ENCODE measurements around the gene UBL4B. TPM values are rescaled to one million over a fixed set of nuclear protein-coding genes. Genes with fewer than 3 reads are reported as not detected.

UBL4B gene
- total RNA-seq = under 1 TPM in 1 of 4 donors, not detected in 3; 0.16 TPM

- in situ Hi-C loops (cut with MboI; ENCODE audit: low sequenced_read_pairs in 4 of 4) = no loop called here
- Histone ChIP-seq H3K9me3 (no peaks in the 10 kb centered on the region), H3K27ac (no peak within 1 kb of the TSS), H3K4me3 (no peak within 1 kb of the TSS), H3K4me1 (no peaks in the 10 kb centered on the region), H3K27me3 (peaks cover 0 to 7% (median 0%) of the 10 kb centered on the region in 3 donors), H3K36me3 (no peaks in the 10 kb centered on the region)
- no peak for ATAC-seq
- intact Hi-C loops (cut with DNase I; ENCODE audit: low total_unique reads) = no loop called here
- no peak for DNase-seq
- TF ChIP-seq POLR2A (IDR thresholded peaks at IDR 0.05) = no peak
- TF ChIP-seq CTCF (IDR thresholded peaks at IDR 0.05 in 4 of 5, conservative IDR thresholded peaks at IDR 0.05 in 1 of 5) = no peak
Measured at GRCh38 chr1:110112143-110112542, at the start of gene UBL4B. UBL4B (plus strand) TSS chr1:110112443; CDS start chr1:110112535, 92 bp downstream.

GRCh38 chr1:110062612-110063011 is 49.6 kb upstream of the UBL4B start:
- ATAC-seq = no peak
- Histone ChIP-seq H3K4me3 (no peak overlapping the region), H3K36me3 (peaks cover 0 to 5% of the 10 kb centered on the region in 2 donors), H3K9me3 (no peaks in the 10 kb centered on the region), H3K27me3 (peaks cover 11% of the 10 kb centered on the region in 3 donors), H3K4me1 (no peaks in the 10 kb centered on the region), H3K27ac (no peak overlapping the region)
- in situ Hi-C loops (cut with MboI; ENCODE audit: low sequenced_read_pairs in 4 of 4) = no loop called here
- intact Hi-C loops (cut with DNase I; ENCODE audit: low total_unique reads) = no loop called here
- DNase-seq = no peak
- TF ChIP-seq CTCF (IDR thresholded peaks at IDR 0.05 in 4 of 5, conservative IDR thresholded peaks at IDR 0.05 in 1 of 5) = no peak
- no peak for TF ChIP-seq POLR2A (IDR thresholded peaks at IDR 0.05)

GRCh38 chr1:110063781-110064180 is 48.5 kb upstream of the UBL4B start:
- peaks cover 0 to under 1% of the 10 kb centered on the region in 2 donors for H3K36me3 ChIP-seq
- no peak overlapping the region for H3K4me3 ChIP-seq
- intact Hi-C loops (cut with DNase I; ENCODE audit: low total_unique reads) = no loop called here
- in situ Hi-C loops (cut with MboI; ENCODE audit: low sequenced_read_pairs in 4 of 4) = no loop called here
- no peak overlapping the region for H3K27ac ChIP-seq
- ATAC-seq = no peak
- H3K9me3 ChIP-seq = no peaks in the 10 kb centered on the region
- no peak for TF ChIP-seq POLR2A (IDR thresholded peaks at IDR 0.05)
- TF ChIP-seq CTCF (IDR thresholded peaks at IDR 0.05 in 4 of 5, conservative IDR thresholded peaks at IDR 0.05 in 1 of 5) = no peak
- peaks cover 23% of the 10 kb centered on the region in 3 donors for H3K27me3 ChIP-seq
- H3K4me1 ChIP-seq = peaks cover 0 to 4% of the 10 kb centered on the region in 2 donors
- DNase-seq = no peak

- intact Hi-C loops (cut with DNase I; ENCODE audit: low total_unique reads) (no loop called here), in situ Hi-C loops (cut with MboI; ENCODE audit: low sequenced_read_pairs in 4 of 4) (no loop called here)
- Histone ChIP-seq H3K27me3 (peaks cover 33% of the 10 kb centered on the region in 3 donors), H3K4me3 (no peak overlapping the region), H3K9me3 (no peaks in the 10 kb centered on the region), H3K27ac (no peak overlapping the region), H3K36me3 (no peaks in the 10 kb centered on the region), H3K4me1 (peaks cover 0 to 4% of the 10 kb centered on the region in 2 donors)
- no peak for DNase-seq
- no peak for TF ChIP-seq POLR2A (IDR thresholded peaks at IDR 0.05)
- TF ChIP-seq CTCF (IDR thresholded peaks at IDR 0.05 in 4 of 5, conservative IDR thresholded peaks at IDR 0.05 in 1 of 5) = no peak
- no peak for ATAC-seq
Measured at GRCh38 chr1:110064576-110065337, 47.5 kb upstream of the UBL4B start.

Data from gastrocnemius medialis (tissue), 4 donors.